GM18517 (cell line): Measurements from ENCODE around the gene PCBP1.
"Not testable (repeated sequence)": the region's sequence is repeated elsewhere in the genome, so short reads cannot be mapped to it uniquely, and the experiment has no call there.

Experiments used
- ATAC-seq: cut with Tn5 transposase; IDR thresholded peaks from one replicate; pipeline ENCODE4 v1.9.1; 2021; ENCODE audit warnings: mild to moderate bottlenecking, moderate library complexity; ENCODE audit not compliant: unreplicated experiment

PCBP1 gene

GRCh38 chr2:70086838-70087701, at the start of gene PCBP1:
TSS of gene PCBP1 (plus strand) at chr2:70087477. CDS start at chr2:70087744, 267 bp downstream.
- ATAC-seq, result peak; percentile 28

GRCh38 chr2:70039366-70039765, 47.9 kb upstream of the PCBP1 start:
- ATAC-seq, result no peak

- no peak for ATAC-seq
Observed at GRCh38 chr2:70041663-70042062, 45.6 kb upstream of the PCBP1 start.

- no peak for ATAC-seq
Observed at GRCh38 chr2:70042246-70042645, 45.0 kb upstream of the PCBP1 start.

GRCh38 chr2:70043252-70043875, 43.9 kb upstream of the PCBP1 start:
- ATAC-seq, result no peak

GRCh38 chr2:70044290-70045040, 42.8 kb upstream of the PCBP1 start:
- ATAC-seq, result no peak

- no peak for ATAC-seq
Observed at GRCh38 chr2:70045405-70045804, 41.9 kb upstream of the PCBP1 start.

GRCh38 chr2:70045932-70046331, 41.3 kb upstream of the PCBP1 start:
- ATAC-seq, result no peak

- ATAC-seq, result no peak
Observed at GRCh38 chr2:70046534-70046933, 40.7 kb upstream of the PCBP1 start.

GRCh38 chr2:70047451-70047850, 39.8 kb upstream of the PCBP1 start:
- ATAC-seq, result no peak

GRCh38 chr2:70049255-70049654, 38.0 kb upstream of the PCBP1 start:
- ATAC-seq, result no peak

- no peak for ATAC-seq
Observed at GRCh38 chr2:70050631-70051425, 36.4 kb upstream of the PCBP1 start.

GRCh38 chr2:70055259-70055658, 32.0 kb upstream of the PCBP1 start:
- not testable (repeated sequence) for ATAC-seq

- no peak for ATAC-seq
Observed at GRCh38 chr2:70061317-70061716, 26.0 kb upstream of the PCBP1 start.

- ATAC-seq, result no peak
Observed at GRCh38 chr2:70062270-70062669, 25.0 kb upstream of the PCBP1 start.

- ATAC-seq, result no peak
Observed at GRCh38 chr2:70068119-70068518, 19.2 kb upstream of the PCBP1 start.

- peak; percentile 62 for ATAC-seq
Observed at GRCh38 chr2:70069049-70069448, 18.2 kb upstream of the PCBP1 start.

- peak; percentile 70 for ATAC-seq
Observed at GRCh38 chr2:70070542-70071268, 16.6 kb upstream of the PCBP1 start.

GRCh38 chr2:70073493-70073892, 13.8 kb upstream of the PCBP1 start:
- ATAC-seq, result no peak

- ATAC-seq, result no peak
Observed at GRCh38 chr2:70078384-70078783, 8.9 kb upstream of the PCBP1 start.
